ENCODE data around the gene TRAPPC8. TPM values are rescaled to one million over a fixed set of nuclear protein-coding genes. Genes with fewer than 3 reads are reported as not detected.

Gene TRAPPC8
- total and polyA plus RNA-seq, 2 of the 13 experiments (the other 11 are each of a cell fraction or from before 2014, with no cell fraction given): 34.6 to 50.8 TPM

- TF ChIP-seq MBNL3 (CRISPR knock-in tag; conservative IDR thresholded peaks at IDR 0.05): no peak
- TF ChIP-seq ZNF280B (CRISPR knock-in tag; IDR thresholded peaks at IDR 0.05; ENCODE audit: borderline replicate concordance): no peak
- TF ChIP-seq KDM2A (CRISPR knock-in tag; IDR thresholded peaks at IDR 0.05; ENCODE audit: borderline replicate concordance, low read depth): no peak
- no peak for TF ChIP-seq ZNF562 (CRISPR knock-in tag; IDR thresholded peaks at IDR 0.05; ENCODE audit: borderline replicate concordance)
- no peak for TF ChIP-seq ZNF264 (CRISPR knock-in tag; IDR thresholded peaks at IDR 0.05)
- no peak for TF ChIP-seq CREM (IDR thresholded peaks at IDR 0.05)
- TF ChIP-seq CREM (CRISPR knock-in tag; IDR thresholded peaks at IDR 0.05): no peak
- TF ChIP-seq ZNF850 (CRISPR knock-in tag; conservative IDR thresholded peaks at IDR 0.05): no peak
- TF ChIP-seq ZMYM3 (CRISPR knock-in tag; IDR thresholded peaks at IDR 0.05): no peak
- TF ChIP-seq ZNF629 (CRISPR knock-in tag; conservative IDR thresholded peaks at IDR 0.05): no peak
- no peak for TF ChIP-seq ATF7 (IDR thresholded peaks at IDR 0.05)
- TF ChIP-seq ATF7 (CRISPR knock-in tag; IDR thresholded peaks at IDR 0.05): no peak
- TF ChIP-seq CERS6 (CRISPR knock-in tag; IDR thresholded peaks at IDR 0.05): no peak
- no peak for TF ChIP-seq ZBTB49 (CRISPR knock-in tag; IDR thresholded peaks at IDR 0.05; ENCODE audit: borderline replicate concordance)
- TF ChIP-seq EP300 (IDR thresholded peaks at IDR 0.05; ENCODE audit: low read depth in 2 of 2, low read length in 2 of 2): peak in 1 of 2 experiments; percentile 43; a peak in 1 of 4 replicates
- no peak for TF ChIP-seq EP300 (CRISPR knock-in tag; IDR thresholded peaks at IDR 0.05; ENCODE audit: borderline replicate concordance)
- TF ChIP-seq MED1 (CRISPR knock-in tag; IDR thresholded peaks at IDR 0.05): no peak
- no peak for TF ChIP-seq ZNF567 (CRISPR knock-in tag; IDR thresholded peaks at IDR 0.05; ENCODE audit: borderline replicate concordance)
- TF ChIP-seq FUBP1 (CRISPR knock-in tag; IDR thresholded peaks at IDR 0.05; ENCODE audit: borderline replicate concordance): no peak
- TF ChIP-seq THAP7 (CRISPR knock-in tag; IDR thresholded peaks at IDR 0.05): no peak
- no peak for TF ChIP-seq SALL1 (CRISPR knock-in tag; IDR thresholded peaks at IDR 0.05)
- TF ChIP-seq NFKB2 (CRISPR knock-in tag; IDR thresholded peaks at IDR 0.05; ENCODE audit: borderline replicate concordance): no peak
- no peak for TF ChIP-seq RNF2 (conservative IDR thresholded peaks at IDR 0.05; ENCODE audit: low read depth)
- no peak for TF ChIP-seq ZNF749 (CRISPR knock-in tag; IDR thresholded peaks at IDR 0.05; ENCODE audit: borderline replicate concordance)
- TF ChIP-seq STAT5B (CRISPR knock-in tag; IDR thresholded peaks at IDR 0.05): no peak
- no peak for TF ChIP-seq ZNF251 (CRISPR knock-in tag; IDR thresholded peaks at IDR 0.05)
Measured at GRCh38 chr18:31929273-31929672, 13.7 kb downstream of the TRAPPC8 start (continued).
